Dendritic cell treated with granulocyte-macrophage colony-stimulating factor and Interleukin-4, amounts not matched to agents 40 ng/mL and 50 ng/mL, for 4 days (primary cell): ENCODE results near the gene FKBP1C.
"Not testable (repeated sequence)": the region's sequence is repeated elsewhere in the genome, so short reads cannot be mapped to it uniquely, and the experiment has no call there.

Experiments
- H3K27ac Mint-ChIP-seq: one replicate; pipeline ENCODE4 v1.8.0; 2022; ENCODE audit warnings: mild to moderate bottlenecking, mixed read lengths
- H3K27me3 Mint-ChIP-seq: one replicate; pipeline ENCODE4 v1.8.0; 2022; ENCODE audit warnings: mild to moderate bottlenecking, mixed read lengths
- H3K36me3 Mint-ChIP-seq: one replicate; pipeline ENCODE4 v1.8.0; 2022; ENCODE audit warnings: low read depth, mixed read lengths
- H3K4me1 Mint-ChIP-seq: one replicate; pipeline ENCODE4 v1.8.0; 2022; ENCODE audit warnings: low read depth, mixed read lengths
- H3K4me3 Mint-ChIP-seq: one replicate; pipeline ENCODE4 v1.8.0; 2022; ENCODE audit warnings: mild to moderate bottlenecking, moderate library complexity, mixed read lengths
- H3K9me3 Mint-ChIP-seq: one replicate; pipeline ENCODE4 v1.8.0; 2022; ENCODE audit warnings: mixed read lengths
- intact Hi-C: fragments of 100-400 bp; cut with micrococcal nuclease; formaldehyde crosslinking; loops from one replicate; pipeline ENCODE4 v1.15.0; 2022

The FKBP1C gene

DNA sequence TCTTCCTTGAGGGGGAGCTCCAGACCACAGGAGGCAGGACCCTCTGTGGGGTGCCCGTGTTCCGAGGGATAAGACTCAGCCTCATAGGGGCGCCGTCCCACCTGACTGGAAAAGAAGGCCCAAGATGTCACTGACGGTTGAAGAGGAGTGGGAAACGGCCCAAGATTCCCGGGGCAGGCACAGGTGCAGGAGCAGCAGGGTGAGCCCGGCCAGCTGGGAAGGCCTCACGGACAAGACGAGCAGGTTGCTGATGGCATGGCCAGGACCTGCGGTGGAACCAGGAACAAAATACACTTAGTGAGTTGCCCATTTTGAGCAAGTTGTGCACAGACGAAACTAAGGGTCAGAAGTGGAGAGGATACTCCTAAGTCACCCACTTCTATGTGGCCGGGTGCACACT lies 18.8 kb downstream of the FKBP1C start:
- H3K36me3 Mint-ChIP-seq, H3K4me1 Mint-ChIP-seq, H3K4me3 Mint-ChIP-seq, H3K27ac Mint-ChIP-seq, intact Hi-C loops, H3K27me3 Mint-ChIP-seq: not testable (repeated sequence)
- peaks cover 34% of the 10 kb centered on the region for H3K9me3 Mint-ChIP-seq

GRCh38 chr6:63230511-63230910 lies 19.2 kb downstream of the FKBP1C start:
- intact Hi-C loops, H3K4me1 Mint-ChIP-seq, H3K36me3 Mint-ChIP-seq, H3K27ac Mint-ChIP-seq, H3K4me3 Mint-ChIP-seq, H3K27me3 Mint-ChIP-seq: not testable (repeated sequence)
- H3K9me3 Mint-ChIP-seq, result peaks cover 39% of the 10 kb centered on the region

- Mint-ChIP-seq H3K27me3 (no peaks in the 10 kb centered on the region), H3K27ac (no peak overlapping the region), H3K36me3 (no peaks in the 10 kb centered on the region), H3K9me3 (peaks cover 27% of the 10 kb centered on the region), H3K4me1 (no peaks in the 10 kb centered on the region), H3K4me3 (no peak overlapping the region)
- intact Hi-C loops, result no loop called here
Observed at GRCh38 chr6:63236398-63236817, 25.1 kb downstream of the FKBP1C start.

DNA sequence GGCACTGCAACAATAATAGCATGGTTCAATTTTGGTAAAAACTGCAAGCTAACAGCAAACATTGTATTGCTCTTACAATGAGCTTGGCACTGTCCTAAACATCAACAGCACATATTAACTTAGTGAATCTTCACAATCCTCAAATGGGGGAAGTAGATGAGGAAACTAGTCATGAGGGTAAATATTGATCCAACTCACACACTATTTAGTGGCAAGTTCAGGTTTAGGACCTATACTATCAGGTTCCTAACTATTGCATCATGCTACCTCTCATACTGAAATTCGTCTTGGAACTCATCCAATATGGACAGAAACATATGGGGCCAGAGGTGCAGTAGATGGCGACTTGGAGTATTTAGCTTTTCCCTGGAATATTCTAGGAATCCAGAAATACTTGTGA lies 34.2 kb downstream of the FKBP1C start:
- H3K36me3 Mint-ChIP-seq, result no peaks in the 10 kb centered on the region
- intact Hi-C loops, result no loop called here
- H3K27me3 Mint-ChIP-seq, result no peaks in the 10 kb centered on the region
- H3K9me3 Mint-ChIP-seq, result no peaks in the 10 kb centered on the region
- H3K27ac Mint-ChIP-seq, result no peak overlapping the region
- H3K4me1 Mint-ChIP-seq, result no peaks in the 10 kb centered on the region
- H3K4me3 Mint-ChIP-seq, result no peak overlapping the region

- Mint-ChIP-seq H3K27ac (no peak overlapping the region), H3K36me3 (no peaks in the 10 kb centered on the region), H3K9me3 (no peaks in the 10 kb centered on the region), H3K4me1 (no peaks in the 10 kb centered on the region), H3K4me3 (no peak overlapping the region), H3K27me3 (no peaks in the 10 kb centered on the region)
- intact Hi-C loops, result no loop called here
Observed at GRCh38 chr6:63245909-63246308, 34.6 kb downstream of the FKBP1C start.

GRCh38 chr6:63246581-63246980 lies 35.3 kb downstream of the FKBP1C start:
- H3K9me3 Mint-ChIP-seq, result no peaks in the 10 kb centered on the region
- H3K4me3 Mint-ChIP-seq, result no peak overlapping the region
- H3K36me3 Mint-ChIP-seq, result no peaks in the 10 kb centered on the region
- no peaks in the 10 kb centered on the region for H3K27me3 Mint-ChIP-seq
- H3K27ac Mint-ChIP-seq, result no peak overlapping the region
- intact Hi-C loops, result no loop called here
- H3K4me1 Mint-ChIP-seq, result no peaks in the 10 kb centered on the region

GRCh38 chr6:63249875-63250482 lies 38.7 kb downstream of the FKBP1C start:
- no peaks in the 10 kb centered on the region for H3K36me3 Mint-ChIP-seq
- H3K4me1 Mint-ChIP-seq, result no peaks in the 10 kb centered on the region

DNA sequence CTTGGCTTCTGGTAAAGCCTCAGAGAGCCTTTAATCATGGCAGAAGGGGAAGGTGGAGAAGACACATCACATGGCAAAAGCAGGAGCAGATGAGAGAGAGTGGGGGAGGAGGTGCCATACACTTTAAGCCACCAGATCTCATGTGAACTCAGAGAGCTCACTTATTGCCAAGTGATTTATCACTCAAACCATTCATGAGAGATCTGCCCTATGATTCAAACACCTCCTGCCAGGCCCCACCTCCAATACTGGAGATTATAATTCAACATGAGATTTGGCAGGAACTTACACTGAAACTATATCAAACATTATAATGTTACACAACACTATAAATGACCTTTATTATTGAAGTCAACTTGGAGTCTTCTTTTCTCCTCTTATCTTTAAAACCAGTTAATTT lies 47.9 kb downstream of the FKBP1C start:
- Mint-ChIP-seq H3K4me3 (no peak overlapping the region), H3K36me3 (no peaks in the 10 kb centered on the region), H3K27ac (no peak overlapping the region), H3K4me1 (no peaks in the 10 kb centered on the region), H3K9me3 (no peaks in the 10 kb centered on the region), H3K27me3 (no peaks in the 10 kb centered on the region)
- intact Hi-C loops, result no loop called here

More at GRCh38 chr6:63249875-63250482, 38.7 kb downstream of the FKBP1C start:
- no peak overlapping the region for H3K4me3 Mint-ChIP-seq
- H3K27me3 Mint-ChIP-seq, result no peaks in the 10 kb centered on the region
- H3K27ac Mint-ChIP-seq, result no peak overlapping the region
- H3K9me3 Mint-ChIP-seq, result no peaks in the 10 kb centered on the region
- intact Hi-C loops, result no loop called here

DNA sequence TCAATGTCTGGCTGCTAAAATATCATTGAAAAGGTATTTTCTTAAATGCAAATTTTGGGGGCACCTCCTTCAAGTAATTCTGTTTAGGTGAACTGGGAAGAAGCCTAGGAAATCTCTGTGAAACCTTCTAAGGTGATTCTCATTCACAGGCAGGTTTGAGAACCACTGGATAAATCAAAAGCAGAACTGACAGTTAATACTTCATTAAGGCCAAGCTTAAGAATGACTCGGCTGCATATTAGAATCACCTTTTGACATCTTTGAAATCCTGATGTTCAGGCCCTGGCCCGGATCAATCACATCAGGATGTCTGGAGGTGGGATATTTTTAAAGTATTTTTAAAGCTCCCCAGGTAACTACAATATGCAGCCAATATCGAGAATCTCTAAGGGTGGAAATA lies 50.6 kb downstream of the FKBP1C start:
- H3K27me3 Mint-ChIP-seq, result no peaks in the 10 kb centered on the region
- H3K9me3 Mint-ChIP-seq, result no peaks in the 10 kb centered on the region
- H3K36me3 Mint-ChIP-seq, result no peaks in the 10 kb centered on the region
- H3K4me3 Mint-ChIP-seq, result no peak overlapping the region
- no peaks in the 10 kb centered on the region for H3K4me1 Mint-ChIP-seq
- intact Hi-C loops, result no loop called here
- no peak overlapping the region for H3K27ac Mint-ChIP-seq
